GM18873 (cell line): ENCODE data around the gene VASH1.

ENCODE experiments used
- ATAC-seq: cut with Tn5 transposase; IDR thresholded peaks from one replicate; pipeline ENCODE4 v1.9.1; 2021; ENCODE audit warnings: mild to moderate bottlenecking, moderate library complexity, moderate number of reproducible peaks; ENCODE audit not compliant: unreplicated experiment, low FRiP score

Gene VASH1

DNA sequence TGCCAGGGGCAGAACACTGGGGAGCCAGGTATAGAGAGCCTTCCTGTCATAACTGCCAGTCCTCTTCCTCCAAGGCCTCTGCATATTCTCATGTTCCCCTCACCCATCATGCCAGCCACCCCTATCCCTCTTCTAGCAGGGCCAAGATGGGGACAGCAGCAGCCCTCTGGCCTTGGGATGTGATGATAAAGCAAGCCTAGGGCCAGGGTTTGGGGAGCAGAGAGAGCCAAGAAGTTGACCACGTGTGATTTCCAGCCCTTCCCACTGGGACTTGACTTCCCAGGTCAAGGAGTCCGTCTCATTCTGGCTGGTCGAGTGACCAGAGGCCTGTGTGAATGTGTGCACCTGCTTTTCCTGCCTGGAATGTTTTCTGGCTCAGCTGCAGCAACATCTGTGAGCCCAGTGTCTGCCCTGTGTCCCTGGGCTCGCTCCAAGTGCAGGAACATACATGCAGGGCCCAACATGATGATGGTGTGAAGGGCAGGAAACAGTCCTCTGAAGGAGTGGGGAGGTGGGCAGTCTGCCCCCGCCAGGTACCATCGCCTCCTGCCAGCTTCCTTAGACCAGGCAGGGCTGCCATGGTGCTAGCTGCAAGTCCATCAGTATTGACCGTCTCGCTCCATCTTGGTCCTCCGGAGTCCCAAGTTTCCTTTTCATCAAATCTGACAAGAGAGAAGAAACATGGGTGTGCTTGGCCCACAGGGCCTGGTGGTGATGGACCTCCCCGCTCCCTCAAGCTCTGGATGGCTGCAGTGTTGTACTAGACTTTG, 21.0 kb downstream of the VASH1 start:
- no peak for ATAC-seq

DNA sequence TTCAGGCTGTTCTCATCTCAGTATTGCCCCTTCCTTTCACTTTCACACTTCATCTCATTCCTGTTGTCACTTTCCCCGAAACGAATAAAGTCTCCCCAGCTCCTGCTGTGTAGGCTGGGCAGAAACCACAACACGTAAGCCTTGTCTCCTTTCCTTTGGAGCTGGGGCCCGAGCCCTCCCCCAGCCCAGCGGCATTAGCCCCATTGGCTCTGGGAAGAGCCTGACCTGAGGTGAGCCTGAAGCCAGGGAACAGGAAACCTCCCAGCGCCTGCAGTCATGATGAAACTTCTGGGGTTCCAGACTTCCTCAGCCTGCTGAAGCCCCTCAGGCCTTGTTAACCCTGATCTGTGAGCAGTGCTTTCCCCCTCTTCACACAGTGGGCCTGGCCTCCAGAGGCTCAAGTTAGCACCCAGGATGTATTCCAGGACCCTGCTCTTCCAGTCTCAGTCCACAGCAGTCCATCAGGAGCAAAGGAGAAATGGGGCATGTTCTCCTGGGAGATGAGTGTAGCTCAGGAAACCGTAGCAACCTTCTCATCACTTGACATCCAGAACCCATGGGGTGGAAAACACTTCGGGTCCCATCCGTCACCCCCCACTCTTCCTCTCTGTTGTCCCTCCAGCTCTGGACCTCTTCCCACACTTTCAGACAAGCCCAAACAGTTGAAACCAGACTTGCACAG, 21.8 kb downstream of the VASH1 start:
- no peak for ATAC-seq

DNA sequence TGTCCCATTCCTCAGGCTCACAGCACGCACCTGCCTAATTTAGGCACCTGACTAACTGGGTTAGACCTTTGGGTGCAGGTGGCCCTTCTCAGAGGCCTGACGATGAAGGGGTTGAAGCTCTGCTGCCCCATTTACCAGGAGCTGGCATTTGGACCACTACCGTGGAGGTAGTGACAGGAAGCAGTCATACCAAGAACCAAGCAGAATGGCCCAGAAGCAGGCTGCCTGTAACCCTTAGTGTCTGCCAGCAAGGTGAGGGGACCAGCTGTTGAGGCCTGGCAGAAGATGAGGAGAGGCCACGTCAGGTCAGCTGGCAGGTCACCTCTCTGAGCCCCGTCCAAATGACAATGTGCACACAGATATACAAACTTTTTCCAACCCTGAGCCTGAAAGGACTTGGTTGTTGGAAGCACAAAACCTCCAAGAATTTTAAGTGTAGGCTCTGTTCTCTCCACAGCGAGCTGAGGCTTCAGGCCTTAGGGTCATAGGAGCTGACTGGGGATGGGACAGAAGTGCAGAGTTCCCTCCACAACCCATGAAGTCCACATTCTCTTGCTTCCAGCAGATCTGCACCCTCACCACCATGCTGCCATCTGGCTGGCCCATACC, 23.1 kb downstream of the VASH1 start:
- no peak for ATAC-seq

DNA sequence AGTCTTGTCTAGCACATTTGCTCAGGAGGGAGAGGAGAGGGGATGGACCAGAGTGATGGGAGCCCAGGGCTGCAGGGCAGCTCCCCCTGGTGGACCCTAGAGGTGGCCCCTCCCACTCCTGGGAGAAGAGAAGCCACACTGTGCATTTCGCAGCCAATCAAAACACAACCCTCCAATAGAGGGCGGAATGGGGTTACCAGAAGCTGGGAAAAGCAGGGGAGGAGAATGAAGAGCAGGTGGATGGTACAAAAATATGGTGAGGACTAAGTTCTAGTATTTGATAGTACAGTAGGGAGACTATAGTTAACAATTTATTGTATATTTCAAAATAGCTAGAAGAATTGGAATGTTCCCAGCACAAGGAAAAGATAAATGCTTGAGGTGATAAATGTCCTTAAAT, 23.6 kb downstream of the VASH1 start:
- ATAC-seq: no peak

DNA sequence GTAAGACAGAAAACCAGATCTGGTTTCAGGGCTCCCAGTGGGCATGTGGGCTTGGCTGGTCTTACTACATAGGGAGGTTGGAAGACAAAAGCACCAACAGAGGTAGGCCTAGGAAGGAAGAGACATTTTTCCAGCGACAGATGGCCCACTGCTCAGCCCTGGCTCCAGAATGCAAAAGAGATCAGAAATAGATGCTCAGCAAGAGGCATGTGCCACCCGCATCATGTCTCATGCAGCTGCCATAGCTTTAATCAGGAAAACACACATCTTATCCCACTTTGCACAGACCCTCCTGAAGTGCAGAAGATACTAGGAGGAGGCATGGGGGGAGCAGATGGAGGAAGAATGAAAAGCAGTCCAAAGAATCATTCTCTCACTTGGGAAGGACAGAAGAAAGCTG, 25.3 kb downstream of the VASH1 start:
- ATAC-seq: no peak

DNA sequence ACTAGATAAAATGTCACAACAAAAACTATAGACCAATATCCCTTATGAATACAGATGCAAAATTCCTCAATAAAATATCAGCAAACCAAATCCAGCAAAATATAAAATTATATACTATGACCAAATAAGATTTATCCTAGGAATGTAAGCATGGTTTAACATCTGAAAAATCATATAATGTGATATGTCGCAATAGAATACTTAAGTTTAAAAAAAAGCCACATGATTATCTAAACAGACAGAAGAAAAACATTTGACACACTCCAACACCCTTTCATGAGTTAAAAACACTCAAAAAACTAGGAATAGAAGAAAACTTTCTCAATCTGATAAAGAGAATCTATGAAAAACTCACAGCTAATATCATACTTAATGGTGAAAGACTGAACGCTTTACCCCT, 31.2 kb downstream of the VASH1 start:
- ATAC-seq: no peak

DNA sequence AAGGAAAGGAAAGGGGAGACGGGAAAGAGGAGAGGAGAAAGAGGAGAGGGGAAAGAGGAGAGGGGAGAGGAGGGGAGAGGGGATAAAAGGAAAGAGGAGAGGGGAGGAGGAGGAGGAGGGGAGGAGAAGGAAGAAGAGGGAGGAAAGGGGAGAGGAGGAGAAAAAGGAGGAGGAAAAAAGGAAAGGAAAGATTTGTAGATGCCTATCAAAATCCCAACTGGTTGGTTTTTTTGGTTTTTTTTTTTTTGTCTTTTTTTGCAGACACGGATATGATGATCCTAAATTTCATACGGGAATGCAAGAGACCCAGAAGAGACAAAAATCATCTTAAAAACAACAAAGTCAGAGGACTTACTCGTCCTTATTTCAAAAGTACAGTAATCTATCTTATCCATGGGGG, 32.1 kb downstream of the VASH1 start:
- ATAC-seq: no peak

DNA sequence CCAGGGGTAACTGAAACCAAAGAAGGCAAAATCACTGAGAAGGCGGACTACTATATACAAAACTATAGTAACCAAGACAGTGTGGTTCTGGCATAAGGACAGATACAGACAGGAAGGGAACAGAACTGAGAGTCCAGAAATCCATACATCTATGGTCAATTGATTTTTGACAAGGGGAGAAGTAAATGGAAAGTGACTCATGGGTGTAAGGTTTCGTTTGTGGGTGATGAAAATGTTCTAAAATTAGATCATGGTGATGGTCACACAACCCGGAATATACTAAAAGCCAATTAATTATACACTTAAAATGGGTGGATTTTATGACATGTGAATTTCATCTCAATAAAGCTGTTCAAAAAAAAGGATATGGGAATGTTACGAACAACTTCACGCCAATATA, 32.7 kb downstream of the VASH1 start:
- no peak for ATAC-seq

DNA sequence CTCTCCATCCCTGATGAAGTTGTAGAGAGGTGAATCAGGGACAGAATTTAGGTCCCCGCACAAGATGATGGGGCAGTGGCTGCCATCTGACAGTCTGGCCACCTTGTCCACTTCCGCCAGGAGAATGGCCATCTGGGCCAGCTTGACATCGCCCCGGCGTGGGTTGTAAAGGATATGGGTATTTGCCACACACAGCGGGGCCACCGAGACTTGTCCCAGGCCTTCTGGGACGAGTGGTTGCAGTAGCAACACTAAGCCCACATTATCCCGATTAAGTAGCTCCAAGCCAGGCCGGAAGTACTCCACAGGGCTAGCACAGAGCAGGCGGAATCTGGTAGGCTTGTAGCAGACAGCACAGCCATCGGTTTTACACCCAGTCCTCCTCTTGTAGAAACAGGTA, 45.2 kb downstream of the VASH1 start:
- no peak for ATAC-seq

DNA sequence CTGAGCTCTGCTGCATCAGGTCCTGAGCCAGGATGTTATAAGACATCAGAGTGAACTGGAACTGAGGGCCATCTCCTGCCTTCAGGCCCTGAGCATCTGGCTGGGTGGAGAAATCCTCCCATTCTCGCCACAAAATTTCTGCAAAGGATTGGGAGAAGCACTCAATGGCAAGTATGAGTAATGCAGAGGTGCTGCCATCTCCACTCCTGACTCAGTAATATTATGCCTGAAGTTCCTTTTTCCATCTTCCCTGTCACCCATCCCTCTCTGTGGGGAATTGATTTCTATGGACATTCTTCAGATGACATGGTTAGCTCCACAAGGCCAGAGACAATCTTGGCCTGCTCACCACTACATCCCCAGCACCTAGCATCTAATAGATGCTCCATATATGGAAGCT, 46.7 kb downstream of the VASH1 start:
- no peak for ATAC-seq

DNA sequence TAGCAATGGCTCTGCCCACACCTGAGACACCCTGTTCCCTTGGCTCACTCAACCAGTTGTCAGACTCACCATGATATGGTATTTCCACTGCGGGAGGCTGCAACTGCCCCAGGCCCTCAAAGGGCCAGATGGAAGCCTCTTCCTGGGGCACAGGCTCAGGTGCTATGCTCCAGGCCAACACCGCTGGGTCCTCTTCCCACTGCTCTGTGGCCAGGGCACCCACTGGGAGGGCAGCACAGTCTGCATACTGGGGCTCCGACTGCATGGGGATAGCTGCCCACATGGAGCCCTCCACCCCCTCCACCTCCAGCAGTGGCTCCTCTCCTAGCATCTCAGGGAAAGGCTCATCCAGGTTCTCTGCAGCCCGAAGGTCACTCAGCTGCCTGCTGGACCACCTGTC, 47.7 kb downstream of the VASH1 start:
- no peak for ATAC-seq

DNA sequence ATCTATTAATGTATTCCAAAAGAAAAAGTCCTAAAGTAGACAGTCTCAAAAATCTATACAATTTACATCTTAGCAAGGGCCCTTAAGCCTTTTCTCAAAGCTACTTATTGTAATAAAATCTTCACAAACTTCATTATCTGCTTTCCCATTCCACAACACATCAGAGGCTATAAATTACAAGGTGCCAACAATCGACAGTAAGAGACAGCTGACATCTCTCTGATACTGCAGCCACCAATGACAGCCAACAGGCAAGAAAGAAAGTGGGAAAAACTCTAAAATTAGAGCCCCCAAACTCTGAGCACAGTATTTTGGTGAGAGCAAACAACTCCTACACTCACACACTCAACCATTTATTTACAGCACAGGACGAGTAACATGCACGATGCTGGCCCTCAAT, 49.3 kb downstream of the VASH1 start:
- no peak for ATAC-seq

DNA sequence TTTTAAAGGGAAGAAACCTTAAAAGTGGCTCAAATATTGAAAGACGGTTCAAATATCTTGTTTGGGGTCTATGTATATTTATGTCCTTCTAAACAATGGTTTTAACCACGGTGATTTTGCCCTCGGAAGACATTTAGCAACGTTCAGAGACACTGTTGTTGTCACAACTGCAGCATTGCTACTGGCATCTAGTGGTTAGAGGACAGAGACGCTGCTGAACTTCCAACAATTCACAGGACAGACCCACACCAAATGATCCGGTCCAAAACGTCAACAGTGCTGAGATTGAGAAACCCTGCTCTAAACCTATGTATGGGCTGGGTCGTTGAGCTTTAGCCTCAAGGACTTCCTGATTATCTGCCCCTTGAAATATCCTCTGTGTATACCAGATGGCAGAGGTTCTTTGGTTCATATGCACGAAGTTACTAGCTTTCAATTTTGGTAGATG, 49.7 kb downstream of the VASH1 start:
- no peak for ATAC-seq

DNA sequence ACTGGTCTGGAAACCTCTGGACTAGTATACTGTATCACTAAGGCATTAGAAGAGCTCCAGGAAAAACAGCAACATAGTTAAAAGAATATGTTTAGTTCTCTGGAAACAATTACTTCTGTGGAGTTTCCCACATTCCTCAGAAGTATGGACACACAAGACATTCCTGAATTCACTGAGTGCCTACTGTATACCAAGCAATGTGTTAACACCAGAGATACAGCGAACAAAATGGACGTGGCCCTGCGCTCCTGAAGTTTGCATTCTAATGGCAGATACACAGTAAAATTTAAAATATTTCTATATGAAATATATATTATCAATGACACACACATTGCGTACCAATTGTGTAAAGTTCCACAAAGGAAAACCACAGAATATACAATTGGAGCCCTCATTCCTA, 50.3 kb downstream of the VASH1 start:
- ATAC-seq: no peak

DNA sequence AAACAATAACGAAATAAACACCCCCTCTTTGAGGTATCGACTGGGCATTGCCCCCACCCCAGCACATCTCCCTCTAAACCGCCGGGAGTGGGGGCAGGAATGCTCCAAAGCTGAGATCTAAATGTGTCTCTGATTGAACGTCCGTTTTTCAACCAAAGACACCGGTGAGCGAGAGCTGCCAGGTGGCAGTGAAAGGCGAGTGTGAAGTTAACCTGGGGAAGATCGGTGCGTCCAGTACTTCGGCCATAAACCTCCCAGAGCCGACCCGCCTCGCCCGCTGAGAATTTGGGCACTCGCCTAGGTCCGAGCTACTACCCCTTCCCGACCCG, 50.8 kb downstream of the VASH1 start:
- no peak for ATAC-seq

DNA sequence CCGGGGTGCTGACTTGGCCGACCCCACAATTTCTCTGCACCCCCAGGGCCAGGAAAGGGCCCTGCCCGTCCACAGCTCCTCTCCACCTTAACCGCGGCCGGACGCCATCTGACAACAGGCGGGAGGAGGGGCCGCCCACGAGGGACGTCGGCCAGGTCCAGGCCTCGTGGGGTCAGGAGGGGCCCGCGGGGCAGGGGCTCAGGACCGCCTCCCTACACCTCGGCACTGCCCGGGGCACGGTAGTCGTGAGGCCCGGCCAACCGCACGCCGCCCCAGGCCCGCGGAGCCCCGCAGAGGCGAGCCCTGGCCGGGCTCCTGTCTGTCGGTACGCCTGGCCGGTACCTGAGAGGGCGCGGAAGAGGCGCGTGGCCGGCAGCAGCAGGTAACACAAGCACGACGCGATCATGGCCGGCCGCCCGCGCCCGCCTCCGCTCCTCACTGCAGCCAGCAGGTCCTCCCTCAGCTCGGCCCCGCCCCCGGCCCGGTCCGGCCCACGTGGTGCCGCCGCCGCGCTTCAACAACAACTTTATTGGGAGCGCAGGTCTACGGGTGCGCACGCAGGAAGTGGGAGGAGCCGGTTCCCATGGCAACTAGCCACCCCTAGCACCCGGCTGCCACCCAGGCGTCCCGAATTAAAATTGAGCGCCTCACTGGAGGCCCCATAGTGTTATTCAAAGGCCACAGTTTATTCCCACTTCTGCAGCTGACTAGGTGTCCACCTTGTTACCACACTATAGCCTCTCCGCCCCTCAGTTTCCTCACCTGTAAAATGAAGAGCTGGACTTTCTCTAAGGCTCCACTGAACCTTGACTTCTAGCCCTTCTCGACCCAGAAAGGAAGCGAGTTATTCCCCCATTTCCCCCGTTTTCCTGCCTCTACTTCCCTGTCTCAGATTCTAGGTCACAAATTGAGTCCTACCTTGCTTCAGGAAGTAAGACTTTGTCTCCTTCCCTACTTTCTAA, 51.4 kb downstream of the VASH1 start, which contains the start of gene ANGEL1:
TSS of gene ANGEL1 (minus strand) at position 461 of the 962 bp plus-strand sequence. CDS start at position 406, 55 bp downstream.
- ATAC-seq: peak; percentile 84

DNA sequence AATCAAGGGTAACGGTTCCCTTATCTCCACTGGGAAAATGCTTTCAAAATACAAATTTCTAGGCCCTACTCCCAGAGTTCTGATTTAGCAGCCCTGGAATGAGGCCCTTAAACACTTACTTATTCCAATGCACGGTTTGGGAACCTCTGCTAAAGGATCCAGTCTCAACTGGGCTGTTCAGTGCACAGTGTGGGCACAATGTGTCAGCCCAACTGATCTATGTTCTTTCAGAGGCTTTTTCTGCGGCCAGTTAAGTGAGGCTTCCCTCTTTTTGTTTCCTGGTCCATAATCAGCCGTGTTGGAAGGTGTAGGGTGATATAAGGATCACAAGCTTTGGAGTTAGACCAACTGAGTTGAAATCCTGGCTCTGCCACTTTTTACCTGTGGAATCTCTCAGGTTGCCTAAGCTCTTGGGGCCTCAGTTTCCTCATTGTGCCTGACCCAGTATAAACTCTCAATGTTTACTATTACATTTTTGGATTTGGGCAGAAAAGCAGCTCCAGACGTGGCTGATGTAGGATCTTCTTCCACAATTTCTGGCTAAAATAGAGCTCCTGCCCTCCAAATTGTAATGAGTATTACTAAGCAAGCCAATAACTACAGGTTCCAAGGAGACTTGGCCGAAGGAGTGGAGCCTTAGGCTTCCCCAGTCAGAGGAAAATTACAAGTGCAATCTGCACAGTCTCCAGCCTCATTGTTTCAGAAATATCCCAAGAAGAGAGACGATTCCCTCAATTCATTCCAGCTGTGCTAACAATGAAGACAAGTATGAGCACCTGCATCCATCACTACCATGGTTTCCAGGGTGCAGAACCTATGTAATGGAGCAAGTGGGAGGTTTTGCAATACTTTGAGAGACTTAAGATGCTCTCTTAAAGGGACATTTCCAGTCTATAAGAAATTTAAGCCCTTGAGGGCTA, 53.7 kb downstream of the VASH1 start:
- no peak for ATAC-seq

DNA sequence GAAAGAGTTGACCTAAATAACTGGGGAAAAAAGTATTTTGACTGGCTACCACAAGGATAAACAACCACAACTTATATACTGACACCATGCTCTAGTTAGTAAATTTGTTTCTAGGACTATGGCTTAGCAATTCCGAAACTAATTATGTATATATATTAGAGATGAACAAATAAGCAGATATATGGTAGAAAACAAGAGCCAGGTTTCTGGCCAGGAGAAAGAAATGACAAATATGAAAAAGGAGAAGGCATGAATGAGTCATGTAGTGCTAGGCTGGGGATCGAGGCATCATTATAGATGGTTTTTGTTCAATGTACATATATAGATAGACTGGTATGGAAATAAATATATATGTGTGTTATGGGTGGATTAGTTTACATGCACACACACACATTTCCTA, 59.4 kb downstream of the VASH1 start:
- no peak for ATAC-seq

DNA sequence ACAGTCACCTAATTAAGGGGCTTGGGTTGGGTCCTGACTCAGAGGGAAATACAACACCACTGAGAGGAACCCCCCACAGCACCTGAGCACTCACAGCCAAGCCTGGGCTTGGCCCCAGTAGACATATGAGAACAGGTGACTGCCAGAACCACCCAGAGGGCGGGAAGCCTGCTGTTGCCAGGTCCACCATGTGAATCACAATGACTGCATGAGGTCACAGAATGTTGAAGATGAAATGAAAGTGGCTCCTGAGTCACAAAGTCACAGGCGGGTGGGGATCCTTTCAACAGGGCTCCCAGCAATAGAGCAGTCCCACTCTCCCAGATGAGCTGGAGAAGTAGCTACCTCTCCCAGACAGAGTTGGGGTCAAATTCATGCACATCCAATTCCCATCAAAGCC, 64.9 kb downstream of the VASH1 start, which contains the start of gene LRRC74A:
TSS of gene LRRC74A (plus strand) at position 287 of the 400 bp plus-strand sequence. CDS start 290 bp downstream, outside the sequence.
- ATAC-seq: no peak
